GM12878 (cell line): ENCODE results near the gene FER1L5. TPM values are rescaled to one million over a fixed set of nuclear protein-coding genes. Genes with fewer than 3 reads are reported as not detected.

Experiments used
- ATAC-seq: fragments of 200-7000 bp; cut with Tn5 transposase; 3 replicates; pipeline ENCODE4 v1.9.1; 2020; ENCODE audit warnings: mild to moderate bottlenecking, moderate library complexity
- BruUV-seq: library from RNA; stranded (reverse); fragments of 400-500 nt; replicated peaks from 2 replicates; lab custom pipeline; 2021; lab: Mats Ljungman, UMichigan
- CTCF ChIA-PET: fragments of 300-600 bp; sonication (Branson Sonifier 250); formaldehyde crosslinking; extraction: SDS; loops from one replicate; lab custom pipeline; 2021; ENCODE audit warnings: inconsistent platforms; lab: Yijun Ruan, JAX
- POLR2A ChIA-PET: fragments of 350-600 bp; formaldehyde crosslinking; extraction: SDS; loops from one replicate; lab custom pipeline; 2021; ENCODE audit warnings: inconsistent platforms; lab: Charles Lee
- RAD21 ChIA-PET: fragments of 300-600 bp; sonication (Branson Sonifier 250); formaldehyde crosslinking; loops from one replicate; lab custom pipeline; 2023; ENCODE audit warnings: antibody characterized with exemption; ENCODE audit not compliant: unreplicated experiment; lab: Charles Lee
- SMC1A ChIA-PET: fragments of 300-600 bp; sonication (Branson Sonifier 250); formaldehyde crosslinking; loops from one replicate; lab custom pipeline; 2023; ENCODE audit not compliant: unreplicated experiment, uncharacterized antibody; lab: Charles Lee
- DNase-seq: peaks from one replicate; pipeline ENCODE4 v3.0.0-alpha.2; 2011; ENCODE audit warnings: low read depth, low spot score
- FAIRE-seq: peaks from 3 replicates; lab custom pipeline; 2011; peaks lifted over from hg19 to GRCh38; lab: Jason Lieb, UNC
- H2AFZ ChIP-seq: 2 replicates; pipeline ENCODE4 v1.6.0; 2011; ENCODE audit warnings: low read depth, low read length, control low read depth; ENCODE audit not compliant: control insufficient read depth
- H3K27ac ChIP-seq: 2 replicates; pipeline ENCODE4 v1.5.1; 2011; ENCODE audit warnings: control low read depth; ENCODE audit not compliant: control insufficient read depth, insufficient read depth
- H3K27me3 ChIP-seq, 2 experiments: replicated peaks in 1 of 2; 2 replicates each; pipeline versions ENCODE4 v1.6.0 to v1.6.1; 2011; ENCODE audit warnings: low read length in 1 of 2; ENCODE audit not compliant: control insufficient read depth in 2 of 2, insufficient read depth in 2 of 2
- H3K36me3 ChIP-seq, 2 experiments: 2 replicates each; pipeline ENCODE4 v1.5.1; 2011; ENCODE audit warnings: low read length in 1 of 2; ENCODE audit not compliant: control insufficient read depth in 2 of 2, insufficient read depth in 2 of 2
- H3K4me1 ChIP-seq: 2 replicates; pipeline ENCODE4 v1.6.1; 2011; ENCODE audit warnings: mild to moderate bottlenecking, low read length, moderate library complexity, mixed read lengths; ENCODE audit not compliant: control insufficient read depth, insufficient read depth
- H3K4me2 ChIP-seq: 2 replicates; pipeline ENCODE4 v1.6.0; 2011; ENCODE audit warnings: control low read depth; ENCODE audit not compliant: control insufficient read depth, insufficient read depth
- H3K4me3 ChIP-seq: fragments of 200-600 bp; sonication (generic); 2 replicates; pipeline ENCODE4 v1.5.1; 2016
- H3K79me2 ChIP-seq: 2 replicates; pipeline ENCODE4 v1.6.0; 2011; ENCODE audit warnings: low read length; ENCODE audit not compliant: control insufficient read depth, insufficient read depth
- H3K9ac ChIP-seq: 2 replicates; pipeline ENCODE4 v1.8.0; 2011; ENCODE audit warnings: low read length, control low read depth, mixed read lengths; ENCODE audit not compliant: control insufficient read depth, insufficient read depth
- H3K9me3 ChIP-seq: replicated peaks from 3 replicates; pipeline ENCODE4 v1.5.1; 2011; ENCODE audit warnings: mild to moderate bottlenecking, low read length; ENCODE audit not compliant: control insufficient read depth, insufficient read depth
- H4K20me1 ChIP-seq: 2 replicates; pipeline ENCODE4 v1.6.0; 2011; ENCODE audit not compliant: control insufficient read depth, insufficient read depth
- BACH1 ChIP-seq: fragments of 450-650 bp; IDR thresholded peaks from 2 replicates; pipeline ENCODE4 v1.6.1; 2017; ENCODE audit warnings: mild to moderate bottlenecking, borderline replicate concordance
- CBFB ChIP-seq: IDR thresholded peaks from 2 replicates; pipeline ENCODE4 v1.6.1; 2016; ENCODE audit warnings: antibody characterized with exemption, low read depth
- CHD1 ChIP-seq: IDR thresholded peaks from 2 replicates; pipeline ENCODE4 v1.6.1; 2012; ENCODE audit warnings: low read depth, low read length, improper control_type of control experiment
- CHD2 ChIP-seq: IDR thresholded peaks from 2 replicates; pipeline ENCODE4 v1.6.1; 2011; ENCODE audit warnings: low read depth, low read length, improper control_type of control experiment, borderline replicate concordance
- CREM ChIP-seq: IDR thresholded peaks from 2 replicates; pipeline ENCODE4 v1.6.1; 2014; ENCODE audit warnings: antibody characterized with exemption, low read depth
- ETV6 ChIP-seq, 2 experiments: fragments of 450-650 bp in 1 of 2; IDR thresholded peaks in 1 of 2; conservative IDR thresholded peaks in 1 of 2; 2 replicates each; pipeline ENCODE4 v1.6.1; 2014; ENCODE audit warnings: antibody characterized with exemption in 1 of 2, borderline replicate concordance in 1 of 2, low read depth in 1 of 2, mild to moderate bottlenecking in 1 of 2, moderate library complexity in 1 of 2
- MXI1 ChIP-seq: fragments of 150-350 bp; IDR thresholded peaks from 2 replicates; pipeline ENCODE4 v1.6.1; 2011; ENCODE audit warnings: low read depth, mild to moderate bottlenecking, inconsistent platforms, low read length, improper control_type of control experiment
- NRF1 ChIP-seq: conservative IDR thresholded peaks from 2 replicates; pipeline ENCODE4 v1.6.1; 2011; ENCODE audit warnings: mild to moderate bottlenecking, low read depth, low read length, improper control_type of control experiment
- PAX8 ChIP-seq: fragments of 450-650 bp; IDR thresholded peaks from 2 replicates; pipeline ENCODE4 v1.6.1; 2017; ENCODE audit warnings: mild to moderate bottlenecking, moderate library complexity
- RBBP5 ChIP-seq: fragments of 200-600 bp; sonication (generic); conservative IDR thresholded peaks from 2 replicates; pipeline ENCODE4 v1.6.1; 2016
- RUNX3 ChIP-seq: IDR thresholded peaks from 2 replicates; pipeline ENCODE4 v1.6.1; 2012; ENCODE audit warnings: low read length, inconsistent platforms
- TCF12 ChIP-seq: IDR thresholded peaks from 2 replicates; pipeline ENCODE4 v1.6.1; 2011; ENCODE audit warnings: low read depth, mild to moderate bottlenecking, low read length
- WRNIP1 ChIP-seq: IDR thresholded peaks from 2 replicates; pipeline ENCODE4 v1.6.1; 2011; ENCODE audit warnings: low read depth, low read length, improper control_type of control experiment, borderline replicate concordance
- ZZZ3 ChIP-seq: IDR thresholded peaks from 2 replicates; pipeline ENCODE4 v1.6.1; 2011; ENCODE audit warnings: low read depth; ENCODE audit not compliant: control insufficient read depth, insufficient read length
- WGBS: methylation state at CpG from one replicate; pipeline ENCODE4 v1.1.6; 2016; ENCODE audit warnings: low lambda C conversion rate; ENCODE audit not compliant: insufficient replicate concordance, insufficient coverage; ENCODE audit errors: missing lambda C conversion rate; 5-methylcytosine and 5-hydroxymethylcytosine counted together
- in situ Hi-C: fragments of 300-500 bp; cut with MboI; formaldehyde crosslinking; loops from 9 replicates; pipeline ENCODE4 v1.14.3; 2018; ENCODE audit warnings: mixed read lengths
- intact Hi-C: fragments of 100-400 bp; cut with micrococcal nuclease; formaldehyde crosslinking; loops from one replicate; pipeline ENCODE4 v1.14.2; 2022; ENCODE audit not compliant: unreplicated experiment
- polyA plus RNA-seq, 11 experiments: library from polyadenylated mRNA; depleted of rRNA in 4 of 11; unstranded in 6 of 11; stranded (reverse) in 5 of 11; fragments of >200 nt; fragmentation: Nextera tagmentation in 4 of 11; fragmentation: Illumina TruSeq in 1 of 11; extraction: Ambion mirVana in 4 of 11; extraction: Trizol in 1 of 11; gene quantifications; 1 replicate in 1 of 11; 2 replicates in 10 of 11; pipeline versions ENCODE4 v1.2.1 to v1.2.3, GENCODE V29; 2011 to 2016; ENCODE audit warnings: inconsistent platforms in 2 of 11, missing spikeins in 2 of 11, low read depth in 1 of 11
- total RNA-seq, 4 experiments: library from RNA; depleted of rRNA in 3 of 4; stranded (reverse); fragments of >200 nt in 3 of 4; fragmentation: Illumina TruSeq in 1 of 4; extraction: Trizol in 1 of 4; gene quantifications; 2 replicates each; pipeline versions ENCODE4 v1.2.1 to v1.2.3, GENCODE V29; 2013 to 2021
- TF ChIP-seq, protein P1 (sequence below), 3 experiments: IDR thresholded peaks in 2 of 3; conservative IDR thresholded peaks in 1 of 3; 2 replicates each; pipeline ENCODE4 v1.5.1; 2011; ENCODE audit warnings: low read depth in 3 of 3, low read length in 3 of 3, mild to moderate bottlenecking in 3 of 3, control low read depth in 2 of 3, moderate library complexity in 2 of 3, inconsistent platforms in 1 of 3, mixed read lengths in 1 of 3; ENCODE audit not compliant: control insufficient read depth in 2 of 3, insufficient read depth in 1 of 3; ENCODE audit errors: extremely low read depth in 1 of 3
- TF ChIP-seq, protein P2 (sequence below): IDR thresholded peaks from 2 replicates; pipeline ENCODE4 v1.6.1; 2011; ENCODE audit warnings: low read depth, mild to moderate bottlenecking, low read length, moderate library complexity, borderline replicate concordance; ENCODE audit errors: extremely low read depth
- TF ChIP-seq, protein P3 (sequence below): IDR thresholded peaks from 2 replicates; pipeline ENCODE4 v1.6.1; 2012; ENCODE audit warnings: mild to moderate bottlenecking, low read depth, low read length

Gene FER1L5
- total and polyA plus RNA-seq, 10 of the 15 experiments (the other 5 are each of a cell fraction or from before 2014, with no cell fraction given), result not detected

DNA sequence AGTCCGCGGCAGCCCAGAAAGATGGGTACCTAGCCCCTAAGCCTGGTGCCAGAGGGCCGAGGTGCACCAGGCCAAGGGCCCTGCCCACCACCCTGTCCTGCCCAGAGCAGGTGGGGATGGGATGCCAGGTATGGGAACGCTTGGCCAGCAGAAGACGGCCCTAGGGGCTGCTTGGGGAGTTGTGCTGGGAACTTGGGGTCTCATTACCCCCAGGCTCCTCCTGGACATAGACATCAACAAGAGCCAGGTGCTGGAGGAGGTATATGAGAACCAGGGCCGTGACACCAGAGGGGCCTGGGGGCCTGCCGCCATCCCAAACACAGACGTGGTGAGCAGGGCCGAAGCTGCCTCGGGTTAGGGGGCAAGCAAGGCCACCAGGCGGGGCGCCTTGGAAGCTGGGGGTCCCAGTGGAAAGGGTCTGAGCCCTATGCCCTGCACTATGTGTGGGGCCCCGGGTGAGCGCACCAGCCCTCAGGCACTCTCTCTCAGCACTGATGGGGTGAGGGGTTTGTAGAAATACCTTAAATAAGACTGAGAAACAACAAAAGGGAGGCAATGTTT lies 46.9 kb downstream of the FER1L5 start (continued):
- TF ChIP-seq CHD2 (no peak), RBBP5 (no peak)
- TF ChIP-seq, protein P1, sequence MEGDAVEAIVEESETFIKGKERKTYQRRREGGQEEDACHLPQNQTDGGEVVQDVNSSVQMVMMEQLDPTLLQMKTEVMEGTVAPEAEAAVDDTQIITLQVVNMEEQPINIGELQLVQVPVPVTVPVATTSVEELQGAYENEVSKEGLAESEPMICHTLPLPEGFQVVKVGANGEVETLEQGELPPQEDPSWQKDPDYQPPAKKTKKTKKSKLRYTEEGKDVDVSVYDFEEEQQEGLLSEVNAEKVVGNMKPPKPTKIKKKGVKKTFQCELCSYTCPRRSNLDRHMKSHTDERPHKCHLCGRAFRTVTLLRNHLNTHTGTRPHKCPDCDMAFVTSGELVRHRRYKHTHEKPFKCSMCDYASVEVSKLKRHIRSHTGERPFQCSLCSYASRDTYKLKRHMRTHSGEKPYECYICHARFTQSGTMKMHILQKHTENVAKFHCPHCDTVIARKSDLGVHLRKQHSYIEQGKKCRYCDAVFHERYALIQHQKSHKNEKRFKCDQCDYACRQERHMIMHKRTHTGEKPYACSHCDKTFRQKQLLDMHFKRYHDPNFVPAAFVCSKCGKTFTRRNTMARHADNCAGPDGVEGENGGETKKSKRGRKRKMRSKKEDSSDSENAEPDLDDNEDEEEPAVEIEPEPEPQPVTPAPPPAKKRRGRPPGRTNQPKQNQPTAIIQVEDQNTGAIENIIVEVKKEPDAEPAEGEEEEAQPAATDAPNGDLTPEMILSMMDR (IDR thresholded peaks at IDR 0.05 in 2 of 3, conservative IDR thresholded peaks at IDR 0.05 in 1 of 3; ENCODE audit: control insufficient read depth in 2 of 3, extremely low read depth in 1 of 3, insufficient read depth in 1 of 3, low read depth in 3 of 3, low read length in 3 of 3), result no peak
- TF ChIP-seq, protein P2, sequence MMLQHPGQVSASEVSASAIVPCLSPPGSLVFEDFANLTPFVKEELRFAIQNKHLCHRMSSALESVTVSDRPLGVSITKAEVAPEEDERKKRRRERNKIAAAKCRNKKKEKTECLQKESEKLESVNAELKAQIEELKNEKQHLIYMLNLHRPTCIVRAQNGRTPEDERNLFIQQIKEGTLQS, result no peak
- TF ChIP-seq, all 136 proteins: peak for 0

DNA sequence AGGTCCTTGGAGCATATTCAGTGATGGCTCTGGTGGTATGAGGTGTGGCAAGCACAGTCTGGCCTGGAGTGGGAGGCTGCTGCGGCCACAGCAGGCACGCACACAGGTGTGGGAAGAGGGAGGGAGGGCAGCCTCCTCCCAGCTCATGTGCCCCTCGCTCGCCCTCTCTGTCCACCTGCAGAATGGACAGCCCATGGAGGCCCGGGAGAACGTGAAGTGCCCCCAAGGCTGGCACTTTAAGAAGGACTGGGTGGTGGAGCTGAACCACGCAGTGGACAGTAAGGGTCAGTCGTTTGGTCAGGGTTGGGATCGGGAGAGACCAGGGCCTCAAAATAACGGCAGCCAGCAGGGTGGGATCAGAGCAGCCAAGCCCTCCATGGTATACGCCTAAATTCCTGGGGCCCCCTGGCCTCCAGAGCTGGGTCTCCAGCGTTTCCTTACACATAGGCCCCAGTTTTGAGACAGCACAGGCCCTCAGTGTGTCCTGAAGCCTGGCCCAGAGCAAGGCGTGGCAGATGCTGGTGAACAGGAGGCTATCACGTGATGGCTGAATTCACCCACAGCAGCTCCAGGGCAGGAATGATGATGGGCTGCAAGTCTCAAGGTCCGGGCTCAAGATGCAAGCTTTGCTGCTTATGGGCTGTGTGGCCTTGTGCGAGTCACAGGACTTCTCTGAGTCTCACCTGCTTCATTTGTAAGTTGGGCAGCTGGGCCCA lies 47.9 kb downstream of the FER1L5 start:
- no TSS peak for BruUV-seq
- Histone ChIP-seq H3K4me1 (no peaks in the 10 kb centered on the region), H4K20me1 (no peaks in the 10 kb centered on the region)
- TF ChIP-seq MXI1 (no peak), CBFB (no peak), RUNX3 (no peak), ETV6 (conservative IDR thresholded peaks at IDR 0.05 in 1 of 2, IDR thresholded peaks at IDR 0.05 in 1 of 2; ENCODE audit: borderline replicate concordance in 1 of 2, low read depth in 1 of 2) (no peak), NRF1 (no peak), PAX8 (no peak), CHD1 (no peak), WRNIP1 (no peak), CREM (no peak), TCF12 (no peak), BACH1 (no peak), ZZZ3 (no peak)
- TF ChIP-seq, protein P3, sequence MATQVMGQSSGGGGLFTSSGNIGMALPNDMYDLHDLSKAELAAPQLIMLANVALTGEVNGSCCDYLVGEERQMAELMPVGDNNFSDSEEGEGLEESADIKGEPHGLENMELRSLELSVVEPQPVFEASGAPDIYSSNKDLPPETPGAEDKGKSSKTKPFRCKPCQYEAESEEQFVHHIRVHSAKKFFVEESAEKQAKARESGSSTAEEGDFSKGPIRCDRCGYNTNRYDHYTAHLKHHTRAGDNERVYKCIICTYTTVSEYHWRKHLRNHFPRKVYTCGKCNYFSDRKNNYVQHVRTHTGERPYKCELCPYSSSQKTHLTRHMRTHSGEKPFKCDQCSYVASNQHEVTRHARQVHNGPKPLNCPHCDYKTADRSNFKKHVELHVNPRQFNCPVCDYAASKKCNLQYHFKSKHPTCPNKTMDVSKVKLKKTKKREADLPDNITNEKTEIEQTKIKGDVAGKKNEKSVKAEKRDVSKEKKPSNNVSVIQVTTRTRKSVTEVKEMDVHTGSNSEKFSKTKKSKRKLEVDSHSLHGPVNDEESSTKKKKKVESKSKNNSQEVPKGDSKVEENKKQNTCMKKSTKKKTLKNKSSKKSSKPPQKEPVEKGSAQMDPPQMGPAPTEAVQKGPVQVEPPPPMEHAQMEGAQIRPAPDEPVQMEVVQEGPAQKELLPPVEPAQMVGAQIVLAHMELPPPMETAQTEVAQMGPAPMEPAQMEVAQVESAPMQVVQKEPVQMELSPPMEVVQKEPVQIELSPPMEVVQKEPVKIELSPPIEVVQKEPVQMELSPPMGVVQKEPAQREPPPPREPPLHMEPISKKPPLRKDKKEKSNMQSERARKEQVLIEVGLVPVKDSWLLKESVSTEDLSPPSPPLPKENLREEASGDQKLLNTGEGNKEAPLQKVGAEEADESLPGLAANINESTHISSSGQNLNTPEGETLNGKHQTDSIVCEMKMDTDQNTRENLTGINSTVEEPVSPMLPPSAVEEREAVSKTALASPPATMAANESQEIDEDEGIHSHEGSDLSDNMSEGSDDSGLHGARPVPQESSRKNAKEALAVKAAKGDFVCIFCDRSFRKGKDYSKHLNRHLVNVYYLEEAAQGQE, result no peak

More for the DNA sequence above, 47.9 kb downstream of the FER1L5 start:
- Histone ChIP-seq H3K9me3 (no peaks in the 10 kb centered on the region), H3K36me3 (no peaks in the 10 kb centered on the region), H3K9ac (no peak overlapping the region), H3K27me3 (no peaks in the 10 kb centered on the region), H3K79me2 (no peaks in the 10 kb centered on the region), H3K4me3 (no peak overlapping the region), H3K4me2 (no peak overlapping the region), H3K27ac (no peak overlapping the region), H2AFZ (no peak overlapping the region)
- ChIA-PET SMC1A (no interaction called here), CTCF (no interaction called here), POLR2A (no interaction called here), RAD21 (no interaction called here)
- 50% methylated on average over 16 of the region's 16 CpGs for WGBS
- in situ Hi-C loops, result no loop called here
- no peak for FAIRE-seq
- no peak for ATAC-seq
- DNase-seq, result no peak
- intact Hi-C loops, result no loop called here
